ENCODE measurements around the gene EGFL8. TPM values are rescaled to one million over a fixed set of nuclear protein-coding genes. Genes with fewer than 3 reads are reported as not detected.
A peak's percentile ranks its signal among the peaks of the same experiment; 100 is the strongest.

Gene EGFL8
- total and polyA plus RNA-seq, 9 of the 15 experiments (the other 6 are each of a cell fraction or from before 2014, with no cell fraction given) = 2.2 to 47.4 (median 14.2) TPM

DNA sequence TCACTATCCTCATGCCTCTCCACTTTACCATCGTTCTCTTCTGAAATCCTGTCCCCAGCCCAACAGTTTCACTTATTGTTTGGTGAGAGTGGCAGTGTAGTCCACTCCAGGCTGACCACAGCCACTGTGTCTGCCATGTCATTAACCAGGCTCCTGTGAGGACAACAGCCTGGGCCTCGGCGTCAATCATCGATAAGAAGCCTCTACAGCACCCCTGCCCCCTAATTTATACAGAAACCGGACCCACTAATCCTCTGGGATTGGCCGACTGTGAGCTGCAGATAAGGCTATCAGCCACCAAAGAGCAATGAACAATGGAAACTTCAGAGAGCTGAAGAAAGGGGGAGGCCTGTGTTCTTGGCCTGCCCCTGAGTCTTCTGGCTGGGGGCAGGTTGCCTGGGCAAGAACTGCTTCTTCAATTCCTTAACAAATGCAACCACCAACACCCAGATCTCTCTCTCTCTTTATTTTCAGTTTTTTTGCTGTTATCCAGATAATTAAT lies 3.4 kb downstream of the EGFL8 start (continued):
- TF ChIP-seq, protein P1, sequence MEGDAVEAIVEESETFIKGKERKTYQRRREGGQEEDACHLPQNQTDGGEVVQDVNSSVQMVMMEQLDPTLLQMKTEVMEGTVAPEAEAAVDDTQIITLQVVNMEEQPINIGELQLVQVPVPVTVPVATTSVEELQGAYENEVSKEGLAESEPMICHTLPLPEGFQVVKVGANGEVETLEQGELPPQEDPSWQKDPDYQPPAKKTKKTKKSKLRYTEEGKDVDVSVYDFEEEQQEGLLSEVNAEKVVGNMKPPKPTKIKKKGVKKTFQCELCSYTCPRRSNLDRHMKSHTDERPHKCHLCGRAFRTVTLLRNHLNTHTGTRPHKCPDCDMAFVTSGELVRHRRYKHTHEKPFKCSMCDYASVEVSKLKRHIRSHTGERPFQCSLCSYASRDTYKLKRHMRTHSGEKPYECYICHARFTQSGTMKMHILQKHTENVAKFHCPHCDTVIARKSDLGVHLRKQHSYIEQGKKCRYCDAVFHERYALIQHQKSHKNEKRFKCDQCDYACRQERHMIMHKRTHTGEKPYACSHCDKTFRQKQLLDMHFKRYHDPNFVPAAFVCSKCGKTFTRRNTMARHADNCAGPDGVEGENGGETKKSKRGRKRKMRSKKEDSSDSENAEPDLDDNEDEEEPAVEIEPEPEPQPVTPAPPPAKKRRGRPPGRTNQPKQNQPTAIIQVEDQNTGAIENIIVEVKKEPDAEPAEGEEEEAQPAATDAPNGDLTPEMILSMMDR (IDR thresholded peaks at IDR 0.05 in 2 of 3, conservative IDR thresholded peaks at IDR 0.05 in 1 of 3; ENCODE audit: insufficient read depth in 2 of 3, low read depth in 1 of 3, low read length in 3 of 3) = no peak
- TF ChIP-seq ZNF41 (CRISPR knock-in tag; conservative IDR thresholded peaks at IDR 0.05) = peak; percentile 74

DNA sequence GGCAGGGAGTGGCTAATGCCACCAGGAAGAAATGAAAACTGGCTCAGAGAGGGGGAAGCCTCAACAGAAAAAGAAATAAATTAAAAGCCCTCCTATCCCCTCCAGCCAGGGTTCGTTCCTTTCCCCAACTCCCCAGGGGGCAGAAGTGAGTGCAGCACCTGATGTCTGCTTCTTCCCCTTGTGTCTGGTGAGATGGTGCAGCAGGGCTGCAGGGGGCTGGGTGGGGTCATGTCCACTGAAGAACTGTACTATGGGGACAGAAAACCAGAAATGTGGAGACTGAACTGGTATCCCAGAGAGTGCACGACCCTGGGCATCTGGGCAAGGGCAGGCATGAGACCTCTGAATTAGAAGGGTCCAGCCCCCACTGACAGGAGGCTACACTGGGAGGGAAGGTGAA lies 4.0 kb downstream of the EGFL8 start:
- Histone ChIP-seq H3K27me3 (ENCODE audit: control insufficient read depth in 2 of 2, insufficient read depth in 2 of 2, low read length in 2 of 2) (no peaks in the 10 kb centered on the region), H4K20me1 (replicated peaks; ENCODE audit: control insufficient read depth, insufficient read depth, low read length) (no peaks in the 10 kb centered on the region), H3K27ac (ENCODE audit: extremely low read depth, low read depth, low read length) (peak overlapping the region; percentile 83), H3K4me3 (no peak overlapping the region), H3K9me1 (ENCODE audit: control insufficient read depth, insufficient read depth, low read length) (no peaks in the 10 kb centered on the region), H3K79me2 (ENCODE audit: control insufficient read depth, insufficient read depth, low read length) (peaks cover 13% of the 10 kb centered on the region), H3K36me3 (ENCODE audit: control insufficient read depth, insufficient read depth, low read length) (peaks cover 71% of the 10 kb centered on the region), H3K9ac (ENCODE audit: insufficient read depth in 1 of 2, low read depth in 2 of 2, low read length in 2 of 2) (peak overlapping the region; percentile 27 to 65; a peak in 3 of 4 replicates), H2AFZ (ENCODE audit: low read depth, low read length) (no peak overlapping the region), H3K9me3 (replicated peaks; ENCODE audit: control insufficient read depth, insufficient read depth, low read depth, low read length) (no peaks in the 10 kb centered on the region), H3K4me1 (replicated peaks in 1 of 2; ENCODE audit: control insufficient read depth in 2 of 2, insufficient read depth in 2 of 2, low read length in 2 of 2) (peaks cover 51% of the 10 kb centered on the region in 2 experiments), H3K4me2 (ENCODE audit: insufficient read depth, low read length) (peak overlapping the region; percentile 65)
- intact Hi-C loops (cut with micrococcal nuclease) = loop anchor here (2.0 to 5.0 kb wide), 2 partner anchors 26 to 51 kb away; no protein-coding TSS in a partner anchor
- TSS peak; percentile 69 for BruUV-seq (replicated peaks)
- in situ Hi-C loops (cut with MboI) = no loop called here
- DNase-seq (ENCODE audit: extremely low read depth in 1 of 4, low spot score in 3 of 4) (peak in 2 of 4 experiments; percentile 53 to 61), ATAC-seq (peak; percentile 52), FAIRE-seq (no peak)
- ChIA-PET CTCF (ENCODE audit: low intra/inter-chr PET ratio) (no interaction called here), POLR2A (interaction anchor here (0.9 to 2.2 kb wide), 10 partner anchors 8 to 200 kb away, joined by 3 to 25 read pairs (median 4); partner anchors contain the start of genes AGPAT1 and FKBPL)
- WGBS (ENCODE audit: insufficient coverage, low coverage, missing lambda C conversion rate) = 15% methylated on average over 2 of the region's 2 CpGs
- TF ChIP-seq ZNF174 (CRISPR knock-in tag; IDR thresholded peaks at IDR 0.05) (no peak), HMG20A (CRISPR knock-in tag; conservative IDR thresholded peaks at IDR 0.05) (no peak), SRF (CRISPR knock-in tag; IDR thresholded peaks at IDR 0.05) (0 out of 4 replicates have a peak, but pooled peaks of 1 of the 2 experiments have one; percentile 0), GTF2E2 (tag; IDR thresholded peaks at IDR 0.05) (0 out of 2 replicates have a peak, but pooled peaks have one; percentile 24), MTA1 (IDR thresholded peaks at IDR 0.05; ENCODE audit: borderline replicate concordance) (no peak), TEAD1 (CRISPR knock-in tag; IDR thresholded peaks at IDR 0.05) (no peak), KDM4B (IDR thresholded peaks at IDR 0.05; ENCODE audit: borderline replicate concordance in 2 of 2, low read depth in 1 of 2) (0 out of 4 replicates have a peak, but pooled peaks of 1 of the 2 experiments have one; percentile 31)
- TF ChIP-seq, protein P2, sequence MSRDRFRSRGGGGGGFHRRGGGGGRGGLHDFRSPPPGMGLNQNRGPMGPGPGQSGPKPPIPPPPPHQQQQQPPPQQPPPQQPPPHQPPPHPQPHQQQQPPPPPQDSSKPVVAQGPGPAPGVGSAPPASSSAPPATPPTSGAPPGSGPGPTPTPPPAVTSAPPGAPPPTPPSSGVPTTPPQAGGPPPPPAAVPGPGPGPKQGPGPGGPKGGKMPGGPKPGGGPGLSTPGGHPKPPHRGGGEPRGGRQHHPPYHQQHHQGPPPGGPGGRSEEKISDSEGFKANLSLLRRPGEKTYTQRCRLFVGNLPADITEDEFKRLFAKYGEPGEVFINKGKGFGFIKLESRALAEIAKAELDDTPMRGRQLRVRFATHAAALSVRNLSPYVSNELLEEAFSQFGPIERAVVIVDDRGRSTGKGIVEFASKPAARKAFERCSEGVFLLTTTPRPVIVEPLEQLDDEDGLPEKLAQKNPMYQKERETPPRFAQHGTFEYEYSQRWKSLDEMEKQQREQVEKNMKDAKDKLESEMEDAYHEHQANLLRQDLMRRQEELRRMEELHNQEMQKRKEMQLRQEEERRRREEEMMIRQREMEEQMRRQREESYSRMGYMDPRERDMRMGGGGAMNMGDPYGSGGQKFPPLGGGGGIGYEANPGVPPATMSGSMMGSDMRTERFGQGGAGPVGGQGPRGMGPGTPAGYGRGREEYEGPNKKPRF (IDR thresholded peaks at IDR 0.05; ENCODE audit: low read depth, low read length) = no peak
- TF ChIP-seq, protein P1 (IDR thresholded peaks at IDR 0.05 in 2 of 3, conservative IDR thresholded peaks at IDR 0.05 in 1 of 3; ENCODE audit: insufficient read depth in 2 of 3, low read depth in 1 of 3, low read length in 3 of 3) = peak; percentile 38 to 52 (median 43)

Measured in K562 (cell line).